HEK293 (cell line): Measurements from ENCODE around the gene NXN.

Source experiments
- CTCF ChIA-PET: fragments of 350-600 bp; formaldehyde crosslinking; extraction: SDS; loops from one replicate; lab custom pipeline; 2021; ENCODE audit warnings: antibody characterized with exemption; lab: Yijun Ruan, JAX
- POLR2A ChIA-PET: fragments of 300-600 bp; formaldehyde crosslinking; extraction: SDS; loops from one replicate; lab custom pipeline; 2020; ENCODE audit warnings: antibody characterized with exemption, inconsistent platforms; lab: Yijun Ruan, JAX
- H3K27ac ChIP-seq: fragments of 200-500 bp; sonication (Bioruptor generic); 2 replicates; pipeline ENCODE4 v1.5.1; 2014; ENCODE audit warnings: low read depth, low read length, control low read depth, inconsistent platforms; ENCODE audit errors: extremely low read depth
- H3K36me3 ChIP-seq, 2 experiments: fragments of 200-500 bp in 1 of 2; sonication (Bioruptor generic) in 1 of 2; 1 replicate in 1 of 2; 2 replicates in 1 of 2; pipeline ENCODE4 v1.5.1; 2014 to 2017; ENCODE audit warnings: inconsistent platforms in 2 of 2, low read length in 2 of 2; ENCODE audit not compliant: control insufficient read depth in 2 of 2, insufficient read depth in 1 of 2
- H3K4me1 ChIP-seq: fragments of 200-500 bp; sonication (Bioruptor generic); 2 replicates; pipeline ENCODE4 v1.5.1; 2014; ENCODE audit warnings: mild to moderate bottlenecking, low read length, inconsistent platforms; ENCODE audit not compliant: control insufficient read depth, insufficient read depth
- H3K4me3 ChIP-seq: 2 replicates; pipeline ENCODE4 v1.5.1; 2011; ENCODE audit warnings: low read depth, mild to moderate bottlenecking, control low read depth, low read length, moderate library complexity
- H3K9me3 ChIP-seq: fragments of 200-500 bp; sonication (Bioruptor generic); 2 replicates; pipeline ENCODE4 v1.5.1; 2014; ENCODE audit warnings: low read depth, low read length, inconsistent platforms; ENCODE audit not compliant: control insufficient read depth, insufficient read depth
- BCL11A ChIP-seq: fragments of 450-650 bp; formaldehyde crosslinking; IDR thresholded peaks from 2 replicates; pipeline ENCODE4 v1.5.1; 2016; ENCODE audit warnings: low read depth, missing biosample characterization, missing genetic modification characterization
- ELK4 ChIP-seq: IDR thresholded peaks from 2 replicates; pipeline ENCODE4 v1.6.1; 2011; ENCODE audit warnings: mild to moderate bottlenecking, low read depth, low read length, borderline replicate concordance
- GFI1B ChIP-seq: fragments of 450-650 bp; formaldehyde crosslinking; IDR thresholded peaks from 2 replicates; pipeline ENCODE4 v1.5.1; 2016; ENCODE audit warnings: missing biosample characterization, missing genetic modification characterization
- KLF17 ChIP-seq: fragments of 450-650 bp; formaldehyde crosslinking; IDR thresholded peaks from 2 replicates; pipeline ENCODE4 v1.5.1; 2016; ENCODE audit warnings: missing biosample characterization, missing genetic modification characterization
- TRIM28 ChIP-seq: IDR thresholded peaks from 2 replicates; pipeline ENCODE4 v1.6.1; 2011; ENCODE audit warnings: low read length, control low read depth, borderline replicate concordance
- ZBTB44 ChIP-seq: fragments of 450-650 bp; IDR thresholded peaks from 2 replicates; pipeline ENCODE4 v1.5.1; 2018; ENCODE audit warnings: missing biosample characterization, mild to moderate bottlenecking, missing genetic modification characterization
- ZNF140 ChIP-seq: fragments of 450-650 bp; formaldehyde crosslinking; IDR thresholded peaks from 2 replicates; pipeline ENCODE4 v1.5.1; 2016; ENCODE audit warnings: missing biosample characterization, missing genetic modification characterization
- ZNF18 ChIP-seq: fragments of 450-650 bp; formaldehyde crosslinking; IDR thresholded peaks from 2 replicates; pipeline ENCODE4 v1.5.1; 2016; ENCODE audit warnings: missing biosample characterization, missing genetic modification characterization
- ZNF184 ChIP-seq: fragments of 450-650 bp; IDR thresholded peaks from 2 replicates; pipeline ENCODE4 v1.5.1; 2018; ENCODE audit warnings: missing biosample characterization, mild to moderate bottlenecking, missing genetic modification characterization
- ZNF311 ChIP-seq: fragments of 450-650 bp; formaldehyde crosslinking; IDR thresholded peaks from 2 replicates; pipeline ENCODE4 v1.5.1; 2017; ENCODE audit warnings: missing biosample characterization, missing genetic modification characterization, borderline replicate concordance
- ZNF391 ChIP-seq: fragments of 450-650 bp; formaldehyde crosslinking; IDR thresholded peaks from 2 replicates; pipeline ENCODE4 v1.5.1; 2016; ENCODE audit warnings: low read depth, missing biosample characterization, missing genetic modification characterization, borderline replicate concordance
- ZNF398 ChIP-seq: fragments of 450-650 bp; formaldehyde crosslinking; IDR thresholded peaks from 2 replicates; pipeline ENCODE4 v1.5.1; 2017; ENCODE audit warnings: missing biosample characterization, missing genetic modification characterization
- ZNF548 ChIP-seq: fragments of 450-650 bp; formaldehyde crosslinking; IDR thresholded peaks from 2 replicates; pipeline ENCODE4 v1.5.1; 2016; ENCODE audit warnings: missing biosample characterization, missing genetic modification characterization
- ZNF555 ChIP-seq: fragments of 450-650 bp; formaldehyde crosslinking; conservative IDR thresholded peaks from 2 replicates; pipeline ENCODE4 v1.5.1; 2017; ENCODE audit warnings: missing biosample characterization, mild to moderate bottlenecking, missing genetic modification characterization, inconsistent platforms
- ZNF571 ChIP-seq: fragments of 450-650 bp; formaldehyde crosslinking; IDR thresholded peaks from 2 replicates; pipeline ENCODE4 v1.5.0; 2017; ENCODE audit warnings: missing biosample characterization, missing genetic modification characterization
- ZNF658 ChIP-seq: fragments of 450-650 bp; formaldehyde crosslinking; IDR thresholded peaks from 2 replicates; pipeline ENCODE4; 2016; ENCODE audit warnings: missing biosample characterization, missing genetic modification characterization

The NXN gene

GRCh38 chr17:859061-859823, 120.3 kb downstream of the NXN start (continued):
- TF ChIP-seq ELK4 (no peak), ZNF140 (tag by site-specific recombination) (no peak), BCL11A (tag by site-specific recombination) (no peak), ZNF398 (no peak), ZNF658 (tag by site-specific recombination) (no peak), ZBTB44 (tag by site-specific recombination) (no peak)

GRCh38 chr17:856149-856548, 123.4 kb downstream of the NXN start:
- H3K9me3 ChIP-seq, result no peaks in the 10 kb centered on the region
- POLR2A ChIA-PET, result no interaction called here
- no peak overlapping the region for H3K4me3 ChIP-seq
- H3K4me1 ChIP-seq, result no peaks in the 10 kb centered on the region
- no peak overlapping the region for H3K27ac ChIP-seq
- no peaks in the 10 kb centered on the region for H3K36me3 ChIP-seq
- CTCF ChIA-PET, result no interaction called here
- TF ChIP-seq ZNF311 (tag by site-specific recombination) (no peak), TRIM28 (no peak), GFI1B (tag by site-specific recombination) (no peak), ZNF391 (tag by site-specific recombination) (no peak), ZNF571 (tag by site-specific recombination) (no peak), ZNF18 (tag by site-specific recombination) (no peak), ZNF548 (tag by site-specific recombination) (no peak), ZNF555 (tag by site-specific recombination) (no peak), KLF17 (tag by site-specific recombination) (no peak), ZNF184 (tag by site-specific recombination) (no peak)
